SHP77 treated with DMSO at 0.1 percent for 48 hours (cell line): ENCODE data around the gene USH1C.

ENCODE experiments used
- DNase-seq: peaks from one replicate; lab custom pipeline; 2025; lab: John Stamatoyannopoulos, UW

USH1C gene

GRCh38 chr11:17544181-17544622 lies at the start of gene USH1C:
USH1C (minus strand) TSS chr11:17544416; CDS start chr11:17544307, 109 bp downstream.
- no peak for DNase-seq

GRCh38 chr11:17593466-17594245 lies 49.4 kb upstream of the USH1C start:
- DNase-seq: no peak

GRCh38 chr11:17591293-17591692 lies 47.1 kb upstream of the USH1C start:
- no peak for DNase-seq

GRCh38 chr11:17590463-17590862 lies 46.2 kb upstream of the USH1C start:
- no peak for DNase-seq

- no peak for DNase-seq
Measured at GRCh38 chr11:17588721-17589120, 44.5 kb upstream of the USH1C start.

GRCh38 chr11:17588166-17588565 lies 44.0 kb upstream of the USH1C start:
- no peak for DNase-seq

- DNase-seq: no peak
Measured at GRCh38 chr11:17585911-17586695, 41.9 kb upstream of the USH1C start.

GRCh38 chr11:17581732-17582053 lies 37.5 kb upstream of the USH1C start:
- DNase-seq: no peak

- DNase-seq: no peak
Measured at GRCh38 chr11:17581036-17581731, 37.0 kb upstream of the USH1C start.

- no peak for DNase-seq
Measured at GRCh38 chr11:17580271-17580670, 36.1 kb upstream of the USH1C start.

GRCh38 chr11:17579451-17579850 lies 35.2 kb upstream of the USH1C start:
- no peak for DNase-seq

GRCh38 chr11:17578958-17579357 lies 34.7 kb upstream of the USH1C start:
- no peak for DNase-seq

GRCh38 chr11:17578296-17578695 lies 34.1 kb upstream of the USH1C start:
- no peak for DNase-seq

GRCh38 chr11:17575431-17576425 lies 31.5 kb upstream of the USH1C start:
- DNase-seq: no peak

- DNase-seq: no peak
Measured at GRCh38 chr11:17574141-17575091, 30.2 kb upstream of the USH1C start.

GRCh38 chr11:17573526-17573925 lies 29.3 kb upstream of the USH1C start:
- DNase-seq: no peak

GRCh38 chr11:17572791-17573460 lies 28.7 kb upstream of the USH1C start:
- no peak for DNase-seq

GRCh38 chr11:17572359-17572690 lies 28.1 kb upstream of the USH1C start:
- no peak for DNase-seq

- DNase-seq: no peak
Measured at GRCh38 chr11:17571431-17572358, 27.5 kb upstream of the USH1C start.
